HL-60 (cell line): Measurements from ENCODE around the gene TMED4.

ENCODE experiments used
- CTCF ChIP-seq: IDR thresholded peaks from one replicate; pipeline ENCODE4 v1.5.1; 2011; ENCODE audit warnings: low read length, control low read depth, inconsistent platforms; ENCODE audit not compliant: insufficient read depth
- GABPA ChIP-seq: IDR thresholded peaks from 2 replicates; pipeline ENCODE4 v1.6.1; 2012; ENCODE audit warnings: low read depth
- POLR2AphosphoS5 ChIP-seq: IDR thresholded peaks from 2 replicates; pipeline ENCODE4 v1.6.1; 2012; ENCODE audit warnings: low read depth
- REST ChIP-seq: IDR thresholded peaks from 2 replicates; pipeline ENCODE4 v1.6.1; 2012; ENCODE audit warnings: low read depth; ENCODE audit not compliant: insufficient replicate concordance

- TF ChIP-seq CTCF, result no peak
- no peak for TF ChIP-seq REST
- TF ChIP-seq GABPA, result no peak
- no peak for TF ChIP-seq POLR2AphosphoS5
Measured at GRCh38 chr7:44615793-44616192, 33.8 kb upstream of the TMED4 start.
